ENCODE measurements around the gene PGAP3.

Gene PGAP3

GRCh38 chr17:39677072-39677471 lies 10.8 kb downstream of the PGAP3 start:
- no peak for DNase-seq (ENCODE audit: extremely low read depth, low read depth)

GRCh38 chr17:39676198-39676819 lies 11.5 kb downstream of the PGAP3 start:
- TF ChIP-seq CTCF (IDR thresholded peaks at IDR 0.05; ENCODE audit: low read depth, low read length), result no peak
- no peak for DNase-seq (ENCODE audit: extremely low read depth, low read depth)

More at GRCh38 chr17:39677072-39677471, 10.8 kb downstream of the PGAP3 start:
- no peak for TF ChIP-seq CTCF (IDR thresholded peaks at IDR 0.05; ENCODE audit: low read depth, low read length)

GRCh38 chr17:39675390-39676082 lies 12.3 kb downstream of the PGAP3 start:
- DNase-seq (ENCODE audit: extremely low read depth, low read depth), result no peak
- TF ChIP-seq CTCF (IDR thresholded peaks at IDR 0.05; ENCODE audit: low read depth, low read length), result no peak

GRCh38 chr17:39674702-39675389 lies 13.0 kb downstream of the PGAP3 start:
- no peak for TF ChIP-seq CTCF (IDR thresholded peaks at IDR 0.05; ENCODE audit: low read depth, low read length)
- DNase-seq (ENCODE audit: extremely low read depth, low read depth), result no peak

GRCh38 chr17:39674179-39674578 lies 13.7 kb downstream of the PGAP3 start:
- DNase-seq (ENCODE audit: extremely low read depth, low read depth), result no peak
- no peak for TF ChIP-seq CTCF (IDR thresholded peaks at IDR 0.05; ENCODE audit: low read depth, low read length)

GRCh38 chr17:39673335-39674081 lies 14.3 kb downstream of the PGAP3 start:
- TF ChIP-seq CTCF (IDR thresholded peaks at IDR 0.05; ENCODE audit: low read depth, low read length), result no peak
- no peak for DNase-seq (ENCODE audit: extremely low read depth, low read depth)
